ENCODE measurements around the gene HSPA4L. TPM values are rescaled to one million over a fixed set of nuclear protein-coding genes. Genes with fewer than 3 reads are reported as not detected.
A peak's percentile ranks its signal among the peaks of the same experiment; 100 is the strongest.

Gene HSPA4L
- total RNA-seq, result under 1 TPM; 0.08 to 0.30 (median 0.27) TPM

DNA sequence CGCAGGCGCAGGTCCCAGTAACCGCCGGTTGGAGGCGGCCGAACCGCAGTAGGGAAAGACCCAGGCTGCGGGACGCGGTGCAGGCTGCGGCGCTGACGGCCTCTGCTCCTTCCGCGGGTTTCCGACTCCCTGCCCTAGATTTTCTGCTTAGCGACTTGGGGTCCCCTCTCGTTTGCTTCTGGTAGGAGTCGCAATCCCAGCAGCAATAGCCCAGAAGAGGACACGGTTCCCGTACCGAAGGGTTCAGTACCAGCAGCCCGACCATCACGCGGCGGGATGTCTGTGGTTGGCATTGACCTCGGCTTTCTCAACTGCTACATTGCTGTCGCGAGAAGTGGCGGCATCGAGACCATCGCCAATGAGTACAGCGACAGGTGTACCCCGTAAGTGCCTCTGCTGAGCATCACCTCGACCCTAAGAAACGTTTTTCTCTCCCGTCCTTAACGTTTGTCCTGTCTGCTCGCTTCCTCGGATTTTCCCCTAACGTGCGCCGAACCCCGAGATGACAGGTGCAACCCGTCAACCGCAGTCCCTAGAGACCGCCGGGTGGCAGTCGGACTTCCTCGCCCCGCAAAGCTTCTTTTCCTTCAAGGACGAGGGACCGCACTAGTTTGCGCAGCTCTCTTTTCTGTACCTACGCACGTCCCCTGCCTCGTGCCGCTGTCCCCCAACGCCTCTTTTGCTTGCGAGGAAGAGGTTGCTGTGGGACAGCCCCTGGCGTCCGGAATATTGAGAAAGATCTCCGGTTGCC is at the start of gene HSPA4L:
Gene HSPA4L (plus strand): TSS at position 48 of the 751 bp plus-strand sequence. CDS start 229 bp downstream, at position 277.
- Mint-ChIP-seq H3K9me3 (no peaks in the 10 kb centered on the region), H3K4me1 (ENCODE audit: low read depth) (peaks cover 16% of the 10 kb centered on the region), H3K36me3 (ENCODE audit: insufficient read depth) (no peaks in the 10 kb centered on the region), H3K4me3 (peak within 1 kb of the TSS; percentile 84), H3K27me3 (ENCODE audit: low read depth) (peaks cover 66% of the 10 kb centered on the region)
- peak; percentile 36 to 84 for ATAC-seq
- DNase-seq, result peak; percentile 11

DNA sequence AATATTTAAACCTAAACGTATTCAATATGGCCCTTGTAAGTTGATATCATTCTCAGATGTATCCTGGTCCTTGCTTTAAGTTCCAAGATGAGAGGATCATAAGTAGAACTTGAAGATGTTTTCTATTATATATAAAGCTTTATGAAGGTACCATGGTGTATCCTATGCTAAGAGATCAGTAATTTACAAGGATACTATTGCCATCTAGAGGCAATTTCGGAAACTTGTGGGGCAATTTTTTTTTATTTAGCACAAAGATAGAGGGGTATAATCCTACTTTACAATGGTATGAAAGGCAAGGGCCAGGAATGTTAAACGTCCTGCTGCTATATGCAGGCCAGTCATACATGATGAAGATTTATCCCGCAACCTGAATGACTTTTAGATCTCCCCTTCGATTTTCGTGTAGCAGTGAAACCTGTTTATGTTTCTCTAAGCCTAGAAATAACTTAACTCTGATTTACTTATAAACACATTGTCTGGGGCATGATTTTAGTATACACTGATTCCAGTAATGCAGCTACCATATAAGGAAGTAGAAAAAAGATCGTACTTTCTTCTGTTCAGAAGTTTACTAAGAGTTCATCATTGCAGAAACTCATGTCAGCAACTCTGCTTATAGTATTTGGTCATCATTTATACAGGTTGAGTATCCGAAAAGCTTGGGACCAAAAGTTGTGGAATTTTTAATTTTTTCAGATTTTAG is 49.3 kb upstream of the HSPA4L start:
- ATAC-seq, result no peak
- Mint-ChIP-seq H3K27me3 (ENCODE audit: low read depth) (no peaks in the 10 kb centered on the region), H3K36me3 (ENCODE audit: insufficient read depth) (no peaks in the 10 kb centered on the region), H3K4me3 (no peak overlapping the region), H3K4me1 (ENCODE audit: low read depth) (no peaks in the 10 kb centered on the region), H3K9me3 (no peaks in the 10 kb centered on the region)
- no peak for DNase-seq

DNA sequence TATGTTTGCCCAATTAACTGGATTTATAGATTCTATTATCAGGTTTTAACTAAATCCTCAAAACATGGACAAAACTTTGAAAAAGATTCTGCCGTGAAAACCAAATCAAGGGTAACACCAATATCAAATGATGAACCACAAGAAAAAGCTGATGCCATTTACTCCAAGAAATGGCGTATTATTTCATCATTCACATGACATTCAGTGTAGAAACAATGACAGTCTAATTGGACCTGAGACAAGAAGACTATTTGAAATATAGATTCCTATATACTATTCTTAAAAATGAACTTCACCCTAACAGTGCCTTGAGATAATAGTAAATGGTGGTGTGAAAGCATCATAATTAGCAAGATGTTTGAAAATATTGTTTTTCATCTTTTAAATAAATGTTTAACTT is 47.1 kb upstream of the HSPA4L start:
- ATAC-seq (no peak), DNase-seq (no peak)
- Mint-ChIP-seq H3K4me3 (no peak overlapping the region), H3K9me3 (no peaks in the 10 kb centered on the region), H3K36me3 (ENCODE audit: insufficient read depth) (no peaks in the 10 kb centered on the region), H3K4me1 (ENCODE audit: low read depth) (no peaks in the 10 kb centered on the region), H3K27me3 (ENCODE audit: low read depth) (no peaks in the 10 kb centered on the region)

DNA sequence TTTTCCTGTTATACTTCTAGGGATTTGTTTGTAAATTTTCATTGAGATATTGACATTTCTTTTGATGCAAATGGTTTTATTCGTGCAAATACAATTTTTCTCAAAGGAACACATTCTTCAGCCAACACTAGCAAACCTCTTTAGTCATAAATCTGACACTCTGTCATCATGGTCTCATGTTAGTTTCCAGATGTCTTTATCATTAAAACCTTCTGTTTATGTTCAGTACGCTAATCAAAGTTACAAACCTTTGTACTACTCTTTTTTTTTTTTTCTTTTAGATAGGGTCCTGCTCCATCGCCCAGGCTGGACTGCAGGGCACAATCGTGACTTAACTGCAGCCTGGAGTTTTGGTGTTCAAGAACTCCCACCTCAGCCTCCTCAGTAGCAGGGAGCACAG is 44.8 kb upstream of the HSPA4L start:
- Mint-ChIP-seq H3K4me1 (ENCODE audit: low read depth) (no peaks in the 10 kb centered on the region), H3K36me3 (ENCODE audit: insufficient read depth) (no peaks in the 10 kb centered on the region), H3K27me3 (ENCODE audit: low read depth) (peaks cover 5% of the 10 kb centered on the region), H3K4me3 (no peak overlapping the region), H3K9me3 (peaks cover under 1% of the 10 kb centered on the region)
- DNase-seq (no peak), ATAC-seq (no peak)

DNA sequence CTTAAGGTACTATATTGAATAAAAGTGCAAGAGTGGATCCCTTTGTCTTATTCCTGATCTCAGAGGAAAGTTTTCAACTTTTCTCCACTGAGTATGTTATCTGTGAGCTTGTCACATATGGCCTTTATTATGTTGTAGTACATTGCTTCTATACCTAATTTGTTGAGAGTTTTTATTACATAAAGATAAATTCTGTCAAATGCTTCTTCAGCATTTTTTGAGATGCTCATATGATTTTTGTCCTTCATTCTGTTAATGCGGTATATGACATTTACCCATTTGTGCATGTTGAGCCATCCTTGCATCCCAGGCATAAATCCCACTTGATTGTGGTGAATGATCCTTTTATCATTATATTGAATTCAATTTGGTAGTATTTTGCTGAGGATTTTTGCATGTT is 40.9 kb upstream of the HSPA4L start:
- DNase-seq, result no peak
- no peak for ATAC-seq
- Mint-ChIP-seq H3K27me3 (ENCODE audit: low read depth) (peaks cover 6% of the 10 kb centered on the region), H3K9me3 (peaks cover 5% of the 10 kb centered on the region), H3K4me1 (ENCODE audit: low read depth) (no peaks in the 10 kb centered on the region), H3K4me3 (no peak overlapping the region), H3K36me3 (ENCODE audit: insufficient read depth) (no peaks in the 10 kb centered on the region)

DNA sequence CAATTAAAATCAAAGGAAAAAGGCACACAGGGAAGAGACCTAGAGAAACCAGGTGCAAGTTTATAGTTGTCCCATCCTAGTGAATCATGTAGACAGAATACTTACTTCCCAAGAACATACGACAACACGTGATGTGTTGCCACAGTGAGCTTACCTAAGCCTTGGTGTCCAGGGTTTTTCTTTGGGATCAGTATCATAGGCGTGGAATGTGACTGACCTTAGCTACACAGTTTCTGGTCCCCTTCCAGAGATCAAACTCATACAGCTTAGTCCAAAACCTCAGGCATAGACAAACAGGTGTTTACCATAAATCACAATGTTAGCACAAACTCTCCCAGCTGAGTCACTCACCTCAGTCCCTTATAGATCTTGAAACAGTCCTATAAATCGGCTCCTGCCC is 34.2 kb upstream of the HSPA4L start:
- Mint-ChIP-seq H3K36me3 (ENCODE audit: insufficient read depth) (no peaks in the 10 kb centered on the region), H3K4me3 (no peak overlapping the region), H3K27me3 (ENCODE audit: low read depth) (peaks cover 4% of the 10 kb centered on the region), H3K4me1 (ENCODE audit: low read depth) (no peaks in the 10 kb centered on the region), H3K9me3 (peaks cover 14% of the 10 kb centered on the region)
- ATAC-seq, result no peak
- DNase-seq, result no peak

DNA sequence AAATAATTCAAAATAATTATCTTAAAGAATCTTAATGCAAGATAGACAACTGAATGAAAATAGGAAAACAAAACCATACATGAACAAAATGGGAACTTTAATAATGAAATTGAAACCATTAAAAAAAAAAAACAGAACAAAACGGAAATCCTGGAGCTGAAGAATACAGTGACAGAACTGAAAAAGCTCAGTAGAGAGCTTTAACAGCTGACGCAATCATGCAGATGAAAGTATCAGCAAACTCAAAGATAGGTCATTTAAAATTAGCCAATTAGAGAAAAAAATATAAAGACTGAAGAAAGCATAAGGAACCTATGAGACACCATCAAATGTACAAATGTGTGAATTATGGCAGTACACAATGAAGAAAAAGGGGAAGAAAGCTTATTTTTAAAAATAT is 33.2 kb upstream of the HSPA4L start:
- ATAC-seq, result no peak
- H3K4me1 Mint-ChIP-seq (ENCODE audit: low read depth), result no peaks in the 10 kb centered on the region
- H3K36me3 Mint-ChIP-seq (ENCODE audit: insufficient read depth), result no peaks in the 10 kb centered on the region
- peaks cover 5% of the 10 kb centered on the region for H3K27me3 Mint-ChIP-seq (ENCODE audit: low read depth)
- H3K9me3 Mint-ChIP-seq, result peaks cover 15% of the 10 kb centered on the region
- DNase-seq, result no peak
- no peak overlapping the region for H3K4me3 Mint-ChIP-seq

DNA sequence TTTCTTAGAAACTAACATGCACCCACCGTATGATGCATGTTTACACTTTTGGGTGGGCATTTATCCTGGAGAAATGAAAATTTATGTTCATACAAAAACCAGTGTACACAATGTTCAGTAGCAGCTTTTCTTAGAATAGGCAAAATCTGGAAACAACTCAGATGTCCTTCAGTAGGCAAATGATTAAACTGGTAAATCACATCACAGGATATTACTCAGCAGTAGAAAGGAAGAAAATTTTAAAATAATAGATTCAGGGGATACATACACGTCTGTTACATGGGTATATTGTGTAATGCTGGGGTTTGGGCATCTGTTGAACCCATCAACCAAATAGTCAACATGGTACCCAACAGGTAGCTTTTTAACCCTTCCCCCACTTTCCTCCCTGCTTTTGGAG is 25.2 kb upstream of the HSPA4L start:
- H3K27me3 Mint-ChIP-seq (ENCODE audit: low read depth), result peaks cover 6% of the 10 kb centered on the region
- H3K9me3 Mint-ChIP-seq, result peaks cover 9% of the 10 kb centered on the region
- no peaks in the 10 kb centered on the region for H3K36me3 Mint-ChIP-seq (ENCODE audit: insufficient read depth)
- DNase-seq (no peak), ATAC-seq (no peak)
- no peak overlapping the region for H3K4me3 Mint-ChIP-seq
- H3K4me1 Mint-ChIP-seq (ENCODE audit: low read depth), result no peaks in the 10 kb centered on the region

DNA sequence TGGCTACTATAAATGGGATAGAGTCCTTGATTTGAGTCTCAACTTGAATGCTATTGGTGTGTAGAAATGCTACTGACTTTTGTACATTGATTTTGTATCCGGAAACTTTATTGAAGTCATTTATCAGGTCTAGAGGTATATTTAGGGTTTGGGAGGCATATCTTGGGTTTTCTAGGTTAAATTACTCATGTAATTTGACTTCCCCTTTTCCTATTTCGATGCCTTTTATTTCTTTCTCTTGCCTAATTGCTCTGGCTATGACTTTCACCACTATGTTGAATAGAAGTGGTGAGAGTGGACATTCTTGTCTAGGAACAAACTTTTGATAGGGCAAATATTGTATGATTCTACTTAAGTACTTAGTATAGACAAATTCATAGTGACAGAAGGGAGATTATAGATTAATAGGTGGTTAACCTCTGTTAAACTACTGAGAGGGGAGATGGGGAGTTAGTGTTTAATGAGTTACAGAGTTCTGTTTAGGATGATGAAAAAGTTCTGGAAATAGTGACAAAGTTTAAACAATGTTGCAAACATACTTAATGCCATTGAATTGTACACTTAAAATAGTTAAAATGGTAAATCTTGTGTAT is 22.8 kb upstream of the HSPA4L start:
- Mint-ChIP-seq H3K9me3 (peaks cover 4% of the 10 kb centered on the region), H3K27me3 (ENCODE audit: low read depth) (peaks cover 2% of the 10 kb centered on the region), H3K4me3 (no peak overlapping the region), H3K36me3 (ENCODE audit: insufficient read depth) (no peaks in the 10 kb centered on the region), H3K4me1 (ENCODE audit: low read depth) (no peaks in the 10 kb centered on the region)
- ATAC-seq, result no peak
- DNase-seq, result no peak

DNA sequence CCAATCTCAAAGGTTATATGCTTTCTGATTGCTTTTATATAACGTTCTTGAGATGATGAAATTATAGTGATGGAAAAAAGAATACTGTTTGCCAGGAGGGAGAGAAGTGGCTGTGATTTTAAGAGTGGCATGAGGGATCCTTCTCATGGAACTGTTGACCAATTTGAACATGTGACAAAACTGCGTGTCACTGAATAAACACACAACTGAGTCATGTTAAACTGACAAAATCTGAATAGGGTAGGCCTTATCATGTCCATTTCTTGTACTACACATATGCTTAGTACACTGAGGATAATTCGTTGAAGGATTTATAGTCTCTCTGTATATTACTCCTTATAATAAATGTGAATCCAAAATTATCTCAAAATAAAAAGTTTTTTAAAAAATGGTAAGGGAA is 22.2 kb upstream of the HSPA4L start:
- Mint-ChIP-seq H3K27me3 (ENCODE audit: low read depth) (peaks cover 2% of the 10 kb centered on the region), H3K36me3 (ENCODE audit: insufficient read depth) (no peaks in the 10 kb centered on the region), H3K9me3 (peaks cover 4% of the 10 kb centered on the region), H3K4me1 (ENCODE audit: low read depth) (no peaks in the 10 kb centered on the region), H3K4me3 (no peak overlapping the region)
- no peak for DNase-seq
- no peak for ATAC-seq

DNA sequence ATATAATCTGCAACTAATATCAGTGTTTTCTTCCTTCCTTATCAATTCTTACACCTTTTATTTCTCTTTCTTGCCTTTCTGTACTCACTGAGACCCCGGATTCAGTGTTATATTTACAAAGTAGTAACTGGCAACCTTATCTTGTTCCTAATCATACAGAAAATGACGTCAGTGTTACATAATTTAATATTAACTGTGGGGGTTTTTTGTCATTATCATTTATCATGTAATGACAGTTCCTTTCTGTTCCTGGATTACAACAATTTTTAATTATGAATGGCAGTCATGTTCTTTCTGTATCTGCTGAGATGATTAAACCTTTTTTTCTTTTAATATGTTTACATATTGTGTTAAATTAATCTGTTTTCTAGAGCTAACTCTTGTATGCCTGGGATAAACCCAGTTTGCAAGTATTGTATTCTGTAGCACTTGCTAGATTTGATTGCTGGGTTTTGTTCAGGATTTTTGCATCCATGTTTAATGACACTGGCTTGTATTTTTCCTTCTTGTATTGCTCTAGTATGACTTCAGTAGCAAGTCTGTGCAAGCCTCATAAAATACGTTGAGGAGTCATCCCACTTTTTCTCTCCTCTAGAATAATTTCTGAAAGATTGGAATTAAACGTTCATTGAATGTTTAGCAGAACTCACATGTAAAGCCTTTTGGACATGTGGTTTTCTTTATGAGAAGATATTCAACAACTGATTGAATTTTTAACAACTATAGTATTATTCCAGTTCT is 10.4 kb upstream of the HSPA4L start:
- ATAC-seq (no peak), DNase-seq (no peak)
- Mint-ChIP-seq H3K9me3 (no peaks in the 10 kb centered on the region), H3K4me3 (no peak overlapping the region), H3K27me3 (ENCODE audit: low read depth) (peaks cover 34% of the 10 kb centered on the region), H3K4me1 (ENCODE audit: low read depth) (no peaks in the 10 kb centered on the region), H3K36me3 (ENCODE audit: insufficient read depth) (no peaks in the 10 kb centered on the region)

DNA sequence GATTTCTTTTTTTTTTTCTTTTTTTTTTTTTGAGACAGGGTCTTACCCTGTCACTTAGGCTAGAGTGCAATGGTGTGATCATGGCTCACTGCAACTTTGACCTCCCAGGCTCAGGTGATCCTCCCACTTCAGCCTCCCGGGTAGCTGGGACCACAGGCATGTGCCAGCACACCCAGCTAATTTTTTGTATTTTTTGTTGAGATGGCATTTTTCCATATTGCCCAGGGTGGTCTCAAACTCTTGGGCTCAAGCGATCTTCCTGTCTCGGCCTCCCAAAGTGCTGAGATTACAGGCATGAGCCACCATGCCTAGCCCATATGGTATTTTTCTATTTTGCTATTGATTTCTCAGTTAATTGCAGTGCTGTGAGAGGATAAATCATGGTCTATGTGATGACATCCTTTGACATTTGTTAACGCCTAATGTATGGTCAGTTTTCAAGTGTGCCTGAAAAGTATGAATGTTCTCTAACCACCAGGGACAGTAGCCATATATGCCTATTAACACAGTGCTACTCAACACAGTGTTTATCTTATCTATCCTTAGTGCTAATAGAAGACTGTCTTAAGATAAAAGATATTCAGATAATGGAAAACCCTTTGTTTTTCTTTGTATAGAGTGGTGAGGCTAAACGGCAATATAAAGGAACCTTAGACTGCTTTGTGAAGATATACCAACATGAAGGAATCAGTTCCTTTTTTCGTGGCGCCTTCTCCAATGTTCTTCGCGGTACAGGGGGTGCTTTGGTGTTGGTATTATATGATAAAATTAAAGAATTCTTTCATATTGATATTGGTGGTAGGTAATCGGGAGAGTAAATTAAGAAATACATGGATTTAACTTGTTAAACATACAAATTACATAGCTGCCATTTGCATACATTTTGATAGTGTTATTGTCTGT is 9.1 kb upstream of the HSPA4L start:
- Mint-ChIP-seq H3K27me3 (ENCODE audit: low read depth) (peaks cover 45% of the 10 kb centered on the region), H3K4me3 (no peak overlapping the region)
- ATAC-seq, result no peak

DNA sequence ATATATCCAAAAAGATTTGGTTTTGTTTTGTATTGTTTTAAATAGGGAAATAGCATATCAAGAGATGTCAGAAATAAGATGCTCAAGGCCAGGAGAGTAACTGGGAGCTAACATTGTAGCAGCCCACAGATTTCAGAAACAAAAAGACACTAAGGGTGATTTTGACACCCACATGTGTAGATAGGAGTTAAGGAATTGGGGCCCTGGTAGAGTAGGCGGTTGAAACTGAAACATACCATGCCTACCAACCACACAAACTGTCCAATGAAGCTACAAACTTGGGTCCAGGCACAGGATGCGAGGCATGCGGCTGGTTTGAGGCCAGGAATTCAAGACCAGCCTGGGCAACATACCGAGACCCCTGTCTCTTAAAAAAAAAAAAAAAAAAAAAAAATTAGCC is 6.3 kb upstream of the HSPA4L start:
- H3K36me3 Mint-ChIP-seq (ENCODE audit: insufficient read depth), result no peaks in the 10 kb centered on the region
- DNase-seq, result no peak
- peaks cover 63% of the 10 kb centered on the region for H3K27me3 Mint-ChIP-seq (ENCODE audit: low read depth)
- no peaks in the 10 kb centered on the region for H3K4me1 Mint-ChIP-seq (ENCODE audit: low read depth)
- no peak overlapping the region for H3K4me3 Mint-ChIP-seq
- ATAC-seq, result no peak
- H3K9me3 Mint-ChIP-seq, result no peaks in the 10 kb centered on the region

More for the DNA sequence above, 9.1 kb upstream of the HSPA4L start:
- H3K4me1 Mint-ChIP-seq (ENCODE audit: low read depth), result no peaks in the 10 kb centered on the region
- H3K9me3 Mint-ChIP-seq, result no peaks in the 10 kb centered on the region
- no peaks in the 10 kb centered on the region for H3K36me3 Mint-ChIP-seq (ENCODE audit: insufficient read depth)
- no peak for DNase-seq

Data from activated T-cell treated with anti-CD3 and anti-CD28 coated beads, Interleukin-2, amount 50 U/mL, for 4 hours (primary cell).